Osteocyte (in vitro differentiated cells): ENCODE results near the gene SFTPB. TPM values are rescaled to one million over a fixed set of nuclear protein-coding genes. Genes with fewer than 3 reads are reported as not detected.
A peak's percentile ranks its signal among the peaks of the same experiment; 100 is the strongest.
"Not testable (repeated sequence)": the region's sequence is repeated elsewhere in the genome, so short reads cannot be mapped to it uniquely, and the experiment has no call there.

Experiments used
- DNase-seq: peaks from one replicate; pipeline ENCODE4 v3.0.0; 2021; ENCODE audit warnings: mixed read lengths; ENCODE audit not compliant: unreplicated experiment; ENCODE audit errors: extremely low spot score
- H3K27ac Mint-ChIP-seq: one replicate; pipeline ENCODE4 v1.8.0; 2021; ENCODE audit warnings: mild to moderate bottlenecking, mixed read lengths; ENCODE audit not compliant: unreplicated experiment
- H3K27me3 Mint-ChIP-seq: one replicate; pipeline ENCODE4 v1.8.0; 2021; ENCODE audit warnings: mixed read lengths; ENCODE audit not compliant: unreplicated experiment
- H3K36me3 Mint-ChIP-seq: one replicate; pipeline ENCODE4 v1.8.0; 2021; ENCODE audit warnings: mixed read lengths; ENCODE audit not compliant: unreplicated experiment
- H3K4me1 Mint-ChIP-seq: one replicate; pipeline ENCODE4 v1.8.0; 2021; ENCODE audit warnings: mixed read lengths; ENCODE audit not compliant: unreplicated experiment
- H3K4me3 Mint-ChIP-seq: one replicate; pipeline ENCODE4 v1.8.0; 2021; ENCODE audit warnings: mild to moderate bottlenecking, moderate library complexity, mixed read lengths; ENCODE audit not compliant: unreplicated experiment
- H3K9me3 Mint-ChIP-seq: one replicate; pipeline ENCODE4 v1.8.0; 2021; ENCODE audit warnings: mixed read lengths; ENCODE audit not compliant: unreplicated experiment
- total RNA-seq: library from RNA; stranded (reverse); gene quantifications from 2 replicates; pipeline ENCODE4 v1.2.1, GENCODE V29; 2021
- TF ChIP-seq, protein P1 (sequence below): fragments of 200-600 bp; sonication (generic); IDR thresholded peaks from 2 replicates; pipeline ENCODE4 v1.5.0; 2021; ENCODE audit warnings: antibody characterized with exemption, mild to moderate bottlenecking, moderate library complexity

SFTPB gene
- total RNA-seq, 1 donor from 2014 or later: not detected

GRCh38 chr2:85628658-85629057, 39.3 kb downstream of the SFTPB start:
- no peak overlapping the region for H3K27ac Mint-ChIP-seq
- no peaks in the 10 kb centered on the region for H3K27me3 Mint-ChIP-seq
- H3K9me3 Mint-ChIP-seq: no peaks in the 10 kb centered on the region
- H3K4me1 Mint-ChIP-seq: no peaks in the 10 kb centered on the region
- H3K4me3 Mint-ChIP-seq: no peak overlapping the region
- TF ChIP-seq, protein P1, sequence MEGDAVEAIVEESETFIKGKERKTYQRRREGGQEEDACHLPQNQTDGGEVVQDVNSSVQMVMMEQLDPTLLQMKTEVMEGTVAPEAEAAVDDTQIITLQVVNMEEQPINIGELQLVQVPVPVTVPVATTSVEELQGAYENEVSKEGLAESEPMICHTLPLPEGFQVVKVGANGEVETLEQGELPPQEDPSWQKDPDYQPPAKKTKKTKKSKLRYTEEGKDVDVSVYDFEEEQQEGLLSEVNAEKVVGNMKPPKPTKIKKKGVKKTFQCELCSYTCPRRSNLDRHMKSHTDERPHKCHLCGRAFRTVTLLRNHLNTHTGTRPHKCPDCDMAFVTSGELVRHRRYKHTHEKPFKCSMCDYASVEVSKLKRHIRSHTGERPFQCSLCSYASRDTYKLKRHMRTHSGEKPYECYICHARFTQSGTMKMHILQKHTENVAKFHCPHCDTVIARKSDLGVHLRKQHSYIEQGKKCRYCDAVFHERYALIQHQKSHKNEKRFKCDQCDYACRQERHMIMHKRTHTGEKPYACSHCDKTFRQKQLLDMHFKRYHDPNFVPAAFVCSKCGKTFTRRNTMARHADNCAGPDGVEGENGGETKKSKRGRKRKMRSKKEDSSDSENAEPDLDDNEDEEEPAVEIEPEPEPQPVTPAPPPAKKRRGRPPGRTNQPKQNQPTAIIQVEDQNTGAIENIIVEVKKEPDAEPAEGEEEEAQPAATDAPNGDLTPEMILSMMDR: no peak
- DNase-seq: no peak
- peaks cover 54% of the 10 kb centered on the region for H3K36me3 Mint-ChIP-seq

DNA sequence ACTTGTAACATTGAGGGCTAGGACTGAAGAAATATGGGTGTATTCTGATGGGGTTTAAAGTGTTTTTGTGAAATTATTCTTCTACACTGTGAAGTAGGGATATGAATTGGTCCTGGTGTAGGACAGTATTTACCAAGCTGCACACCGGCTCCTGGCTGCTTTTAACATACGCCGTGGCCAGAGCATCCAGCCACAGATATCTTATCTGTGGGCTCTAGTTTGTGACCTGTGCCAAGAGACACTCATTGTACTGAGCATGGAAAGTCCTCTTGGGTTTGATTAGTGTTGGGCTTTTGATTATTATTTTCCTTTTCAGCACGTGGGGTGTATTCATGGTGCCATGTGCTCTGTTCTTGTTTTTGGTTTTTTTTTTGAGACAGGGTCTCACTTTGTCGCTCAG, 44.0 kb downstream of the SFTPB start:
- H3K27ac Mint-ChIP-seq: no peak overlapping the region
- peaks cover 47% of the 10 kb centered on the region for H3K36me3 Mint-ChIP-seq
- H3K4me1 Mint-ChIP-seq: peaks cover 6% of the 10 kb centered on the region
- TF ChIP-seq, protein P1: no peak
- H3K4me3 Mint-ChIP-seq: no peak overlapping the region
- DNase-seq: no peak
- H3K27me3 Mint-ChIP-seq: no peaks in the 10 kb centered on the region
- H3K9me3 Mint-ChIP-seq: no peaks in the 10 kb centered on the region

DNA sequence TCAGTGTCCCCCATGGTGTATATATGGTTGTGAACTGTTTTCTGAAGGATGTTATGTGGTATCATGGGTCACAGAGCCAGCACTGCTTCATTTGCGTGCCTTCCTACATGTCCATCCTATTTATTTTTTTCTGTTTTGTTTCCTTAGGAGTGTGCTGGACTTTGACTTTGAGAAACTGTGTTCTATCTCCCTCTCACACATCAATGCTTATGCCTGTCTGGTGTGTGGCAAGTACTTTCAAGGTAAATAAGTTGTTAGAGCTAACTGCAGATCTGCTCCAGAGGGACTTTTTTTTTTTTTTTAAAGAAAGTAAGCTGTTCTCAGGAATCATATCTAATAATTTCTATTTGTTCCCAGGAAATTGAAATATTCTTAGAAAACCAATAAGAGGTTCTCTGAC, 46.7 kb downstream of the SFTPB start:
- Mint-ChIP-seq H3K9me3 (no peaks in the 10 kb centered on the region), H3K36me3 (peaks cover 39% of the 10 kb centered on the region), H3K27me3 (no peaks in the 10 kb centered on the region), H3K4me3 (no peak overlapping the region), H3K27ac (no peak overlapping the region), H3K4me1 (peaks cover 20% of the 10 kb centered on the region)
- no peak for DNase-seq
- TF ChIP-seq, protein P1: no peak

DNA sequence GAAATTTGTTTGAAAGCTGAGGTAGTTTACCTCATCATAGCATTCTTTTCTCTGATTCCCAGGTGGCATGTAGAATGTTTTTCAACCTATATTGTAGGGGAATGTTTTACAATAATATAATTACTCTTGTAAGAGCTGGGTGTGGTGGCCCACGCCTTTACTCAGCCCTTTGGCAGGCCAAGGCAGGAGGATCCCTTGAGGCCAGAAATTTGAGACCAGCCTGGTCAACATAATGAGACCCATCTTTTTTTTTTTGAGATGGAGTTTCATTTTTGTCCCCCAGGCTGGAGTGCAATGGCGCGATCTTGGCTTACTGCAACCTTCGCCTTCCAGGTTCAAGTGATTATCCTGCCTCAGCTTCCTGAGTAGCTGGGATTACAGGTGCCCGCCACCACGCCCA, 48.4 kb downstream of the SFTPB start:
- Mint-ChIP-seq H3K27me3 (no peaks in the 10 kb centered on the region), H3K36me3 (peaks cover 27% of the 10 kb centered on the region), H3K9me3 (no peaks in the 10 kb centered on the region), H3K27ac (no peak overlapping the region), H3K4me1 (peaks cover 24% of the 10 kb centered on the region), H3K4me3 (no peak overlapping the region)
- TF ChIP-seq, protein P1: no peak
- no peak for DNase-seq

- not testable (repeated sequence) for H3K27me3 Mint-ChIP-seq, DNase-seq, H3K27ac Mint-ChIP-seq, H3K9me3 Mint-ChIP-seq
- H3K4me3 Mint-ChIP-seq: peak overlapping the region; percentile 94
- peaks cover 24% of the 10 kb centered on the region for H3K4me1 Mint-ChIP-seq
- peaks cover 10% of the 10 kb centered on the region for H3K36me3 Mint-ChIP-seq
Measured at GRCh38 chr2:85617723-85618122, 50.3 kb downstream of the SFTPB start.

DNA sequence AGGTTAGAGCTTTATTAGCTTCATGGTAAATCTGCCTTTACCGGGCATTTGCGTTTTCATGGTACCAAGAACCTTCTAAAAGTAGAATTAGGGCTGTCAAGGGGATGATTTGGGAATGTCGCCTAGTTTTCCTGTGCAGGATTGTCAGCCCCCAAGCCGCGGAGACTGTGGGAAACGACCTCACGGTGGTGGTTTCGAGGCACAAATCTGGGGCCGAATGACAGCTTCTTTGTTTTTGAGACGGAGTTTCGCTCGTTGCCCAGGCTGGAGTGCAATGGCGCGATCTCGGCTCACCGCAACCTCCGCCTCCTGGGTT, 52.6 kb downstream of the SFTPB start:
- Mint-ChIP-seq H3K4me1 (peaks cover 33% of the 10 kb centered on the region), H3K9me3 (no peaks in the 10 kb centered on the region), H3K27ac (peak overlapping the region; percentile 92), H3K36me3 (no peaks in the 10 kb centered on the region), H3K27me3 (no peaks in the 10 kb centered on the region), H3K4me3 (no peak overlapping the region)
- no peak for DNase-seq
- TF ChIP-seq, protein P1: no peak

GRCh38 chr2:85614757-85615156, 53.2 kb downstream of the SFTPB start:
- H3K4me1 Mint-ChIP-seq: peaks cover 37% of the 10 kb centered on the region
- H3K27ac Mint-ChIP-seq, H3K36me3 Mint-ChIP-seq, H3K9me3 Mint-ChIP-seq, DNase-seq, H3K4me3 Mint-ChIP-seq, H3K27me3 Mint-ChIP-seq: not testable (repeated sequence)
